Germinal center (tissue), 1 donor: ENCODE data around the gene GRAMD1A.
A peak's percentile ranks its signal among the peaks of the same experiment; 100 is the strongest.
"Not testable (repeated sequence)": the region's sequence is repeated elsewhere in the genome, so short reads cannot be mapped to it uniquely, and the experiment has no call there.

ENCODE experiments used
- DNase-seq: peaks from one replicate; pipeline ENCODE4 v3.0.0; 2012; ENCODE audit warnings: mixed read lengths, low spot score

The GRAMD1A gene

GRCh38 chr19:34999498-35000337, at the start of gene GRAMD1A:
GRAMD1A (plus strand) TSS chr19:35000323; CDS start chr19:35000479, 156 bp downstream.
- peak; percentile 90 for DNase-seq

GRCh38 chr19:34953092-34953491, 47.0 kb upstream of the GRAMD1A start:
- DNase-seq = no peak

GRCh38 chr19:34957830-34958751, 42.0 kb upstream of the GRAMD1A start:
- DNase-seq = no peak

- DNase-seq = no peak
Observed at GRCh38 chr19:34959021-34959420, 41.1 kb upstream of the GRAMD1A start.

- no peak for DNase-seq
Observed at GRCh38 chr19:34960103-34960805, 39.9 kb upstream of the GRAMD1A start.

GRCh38 chr19:34960940-34961679, 39.0 kb upstream of the GRAMD1A start:
- DNase-seq = no peak

GRCh38 chr19:34961775-34962686, 38.1 kb upstream of the GRAMD1A start:
- DNase-seq = no peak

- no peak for DNase-seq
Observed at GRCh38 chr19:34962687-34963572, 37.2 kb upstream of the GRAMD1A start.

- DNase-seq = peak; percentile 73
Observed at GRCh38 chr19:34963573-34964406, 36.3 kb upstream of the GRAMD1A start, which contains the start of gene ZNF792. ZNF792 (minus strand) TSS chr19:34964229; CDS start chr19:34963662, 567 bp downstream.

GRCh38 chr19:34964598-34964997, 35.5 kb upstream of the GRAMD1A start:
- DNase-seq = no peak

GRCh38 chr19:34965505-34965904, 34.6 kb upstream of the GRAMD1A start:
- not testable (repeated sequence) for DNase-seq

GRCh38 chr19:34967551-34967950, 32.6 kb upstream of the GRAMD1A start:
- no peak for DNase-seq

GRCh38 chr19:34969721-34970120, 30.4 kb upstream of the GRAMD1A start:
- no peak for DNase-seq

GRCh38 chr19:34970185-34970780, 29.8 kb upstream of the GRAMD1A start:
- not testable (repeated sequence) for DNase-seq

GRCh38 chr19:34972163-34972705, 27.9 kb upstream of the GRAMD1A start:
- no peak for DNase-seq

GRCh38 chr19:34974646-34975045, 25.5 kb upstream of the GRAMD1A start:
- DNase-seq = no peak

GRCh38 chr19:34975056-34975455, 25.1 kb upstream of the GRAMD1A start:
- no peak for DNase-seq

GRCh38 chr19:34976611-34977010, 23.5 kb upstream of the GRAMD1A start:
- no peak for DNase-seq
